Measurements from ENCODE around the gene TBC1D9B.

- TF ChIP-seq RFX5 (IDR thresholded peaks at IDR 0.05) = no peak
- TF ChIP-seq HEYL (CRISPR knock-in tag; IDR thresholded peaks at IDR 0.05) = no peak
- TF ChIP-seq, protein P1, sequence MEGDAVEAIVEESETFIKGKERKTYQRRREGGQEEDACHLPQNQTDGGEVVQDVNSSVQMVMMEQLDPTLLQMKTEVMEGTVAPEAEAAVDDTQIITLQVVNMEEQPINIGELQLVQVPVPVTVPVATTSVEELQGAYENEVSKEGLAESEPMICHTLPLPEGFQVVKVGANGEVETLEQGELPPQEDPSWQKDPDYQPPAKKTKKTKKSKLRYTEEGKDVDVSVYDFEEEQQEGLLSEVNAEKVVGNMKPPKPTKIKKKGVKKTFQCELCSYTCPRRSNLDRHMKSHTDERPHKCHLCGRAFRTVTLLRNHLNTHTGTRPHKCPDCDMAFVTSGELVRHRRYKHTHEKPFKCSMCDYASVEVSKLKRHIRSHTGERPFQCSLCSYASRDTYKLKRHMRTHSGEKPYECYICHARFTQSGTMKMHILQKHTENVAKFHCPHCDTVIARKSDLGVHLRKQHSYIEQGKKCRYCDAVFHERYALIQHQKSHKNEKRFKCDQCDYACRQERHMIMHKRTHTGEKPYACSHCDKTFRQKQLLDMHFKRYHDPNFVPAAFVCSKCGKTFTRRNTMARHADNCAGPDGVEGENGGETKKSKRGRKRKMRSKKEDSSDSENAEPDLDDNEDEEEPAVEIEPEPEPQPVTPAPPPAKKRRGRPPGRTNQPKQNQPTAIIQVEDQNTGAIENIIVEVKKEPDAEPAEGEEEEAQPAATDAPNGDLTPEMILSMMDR (IDR thresholded peaks at IDR 0.05) = no peak
These were observed 722 bp downstream of the TBC1D9B start for GRCh38 chr5:179906795-179907555.

Data from A549 (cell line).